Activated naive CD8-positive, alpha-beta T cell treated with anti-CD3 and anti-CD28 coated beads, Interleukin-2, amount 50 U/mL, for 16 hours (primary cell): ENCODE measurements around the gene CENPQ.
"Not testable (repeated sequence)": the region's sequence is repeated elsewhere in the genome, so short reads cannot be mapped to it uniquely, and the experiment has no call there.

Experiments used
- DNase-seq: peaks from one replicate; pipeline ENCODE4 v3.0.0-alpha.2; 2020; ENCODE audit warnings: low read depth, low spot score

Gene CENPQ, protein sequence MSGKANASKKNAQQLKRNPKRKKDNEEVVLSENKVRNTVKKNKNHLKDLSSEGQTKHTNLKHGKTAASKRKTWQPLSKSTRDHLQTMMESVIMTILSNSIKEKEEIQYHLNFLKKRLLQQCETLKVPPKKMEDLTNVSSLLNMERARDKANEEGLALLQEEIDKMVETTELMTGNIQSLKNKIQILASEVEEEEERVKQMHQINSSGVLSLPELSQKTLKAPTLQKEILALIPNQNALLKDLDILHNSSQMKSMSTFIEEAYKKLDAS

DNA sequence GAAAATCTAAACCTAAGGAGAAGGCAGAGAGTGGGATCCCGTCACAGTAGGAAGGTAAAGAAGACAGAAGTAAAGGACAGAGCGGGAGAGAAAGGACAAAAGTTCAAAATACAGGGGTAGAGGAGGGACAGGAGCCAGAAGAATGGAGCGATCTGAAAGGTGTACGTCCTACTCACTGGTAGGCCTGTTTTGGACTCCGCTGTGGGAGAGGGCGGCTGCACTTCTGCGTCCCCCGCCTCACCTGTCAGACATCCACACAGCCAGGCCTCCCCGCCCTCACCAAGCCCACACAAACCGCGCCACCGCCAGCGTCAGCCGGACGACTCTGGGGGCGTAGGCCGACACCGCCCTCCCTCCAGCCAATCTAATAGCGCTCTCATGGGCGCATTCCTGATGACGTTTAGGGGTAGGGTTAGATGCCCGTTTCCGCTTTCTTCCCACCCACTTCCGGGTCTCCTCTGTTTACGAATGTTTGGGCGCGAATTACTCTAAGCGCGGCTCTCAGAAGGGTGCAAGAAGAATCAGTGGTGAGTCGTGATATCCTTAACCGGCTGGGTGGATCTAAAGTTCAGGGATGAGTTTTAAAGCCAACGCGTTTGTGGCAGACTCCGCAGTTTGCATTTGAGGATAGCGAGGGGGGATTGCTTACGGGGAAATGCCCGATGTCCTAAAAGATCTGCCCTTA lies at the start of gene CENPQ, which contains the start of gene MMUT:
Gene CENPQ, plus strand, starts transcription at position 444 of the 685 bp plus-strand sequence. CDS start 6,807 bp downstream, outside the sequence.
Gene MMUT, minus strand, starts transcription at position 327 of the 685 bp plus-strand sequence. CDS start 3,787 bp downstream, outside the sequence.
- DNase-seq, result peak; percentile 78

GRCh38 chr6:49415358-49415757 lies 47.8 kb upstream of the CENPQ start:
- no peak for DNase-seq

DNA sequence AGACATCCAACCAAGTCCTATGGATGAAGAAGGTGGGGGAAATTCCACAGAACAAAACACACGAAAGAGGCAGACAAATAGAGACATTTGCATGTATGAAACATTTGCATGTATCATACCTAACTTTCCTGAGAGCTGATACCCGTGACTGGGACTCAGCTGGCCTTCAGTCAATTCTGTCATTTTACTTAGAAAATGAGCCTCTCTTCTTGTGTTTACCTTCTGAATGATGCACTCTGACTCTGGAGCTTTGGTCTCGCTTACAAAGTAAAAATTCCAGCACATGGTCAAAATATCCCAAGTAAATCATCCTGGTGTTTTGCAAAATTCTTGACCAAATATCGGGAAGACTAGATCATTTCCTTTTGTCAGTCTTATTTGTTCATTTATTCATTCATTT lies 47.0 kb upstream of the CENPQ start:
- no peak for DNase-seq

DNA sequence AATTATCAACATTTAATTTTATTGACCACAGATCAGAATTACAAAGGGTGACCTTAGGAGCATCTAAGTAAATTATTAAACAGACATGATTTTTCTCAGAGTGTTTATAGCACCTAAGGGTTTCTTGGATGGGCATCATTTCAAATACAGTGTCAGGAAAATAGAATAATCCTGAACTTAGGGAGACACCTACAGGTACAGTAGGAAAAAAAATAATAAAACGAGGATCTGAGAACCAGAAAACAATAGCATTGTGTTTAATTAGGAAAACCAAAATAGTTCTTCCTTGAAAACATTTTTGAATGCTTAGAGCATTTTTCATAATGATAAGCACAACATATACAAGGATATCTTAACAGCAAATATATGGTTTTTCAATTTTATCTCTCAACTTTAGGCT lies 39.4 kb upstream of the CENPQ start:
- no peak for DNase-seq

- DNase-seq, result no peak
These were observed 33.0 kb upstream of the CENPQ start for GRCh38 chr6:49430187-49430586.

DNA sequence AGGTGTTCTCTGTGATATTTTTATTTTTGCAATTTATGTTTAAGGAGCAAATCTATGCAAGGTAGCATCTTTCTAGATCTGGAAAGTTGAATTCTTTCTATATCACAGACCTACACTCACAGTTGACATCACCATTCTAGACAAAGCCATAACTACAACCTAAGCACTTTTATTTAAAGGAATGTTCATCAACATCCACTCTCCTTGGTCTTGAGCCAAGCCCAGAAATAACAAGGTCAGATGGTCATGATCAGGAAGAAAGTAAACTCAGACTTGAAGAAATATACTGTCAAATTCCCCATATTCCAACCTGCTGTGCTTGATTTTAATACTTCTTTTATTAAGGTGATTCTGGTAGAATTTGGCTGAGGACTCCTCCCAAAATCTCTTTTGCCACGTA lies 32.3 kb upstream of the CENPQ start:
- no peak for DNase-seq

- DNase-seq, result no peak
These were observed 9.9 kb upstream of the CENPQ start for GRCh38 chr6:49453221-49453620.

DNA sequence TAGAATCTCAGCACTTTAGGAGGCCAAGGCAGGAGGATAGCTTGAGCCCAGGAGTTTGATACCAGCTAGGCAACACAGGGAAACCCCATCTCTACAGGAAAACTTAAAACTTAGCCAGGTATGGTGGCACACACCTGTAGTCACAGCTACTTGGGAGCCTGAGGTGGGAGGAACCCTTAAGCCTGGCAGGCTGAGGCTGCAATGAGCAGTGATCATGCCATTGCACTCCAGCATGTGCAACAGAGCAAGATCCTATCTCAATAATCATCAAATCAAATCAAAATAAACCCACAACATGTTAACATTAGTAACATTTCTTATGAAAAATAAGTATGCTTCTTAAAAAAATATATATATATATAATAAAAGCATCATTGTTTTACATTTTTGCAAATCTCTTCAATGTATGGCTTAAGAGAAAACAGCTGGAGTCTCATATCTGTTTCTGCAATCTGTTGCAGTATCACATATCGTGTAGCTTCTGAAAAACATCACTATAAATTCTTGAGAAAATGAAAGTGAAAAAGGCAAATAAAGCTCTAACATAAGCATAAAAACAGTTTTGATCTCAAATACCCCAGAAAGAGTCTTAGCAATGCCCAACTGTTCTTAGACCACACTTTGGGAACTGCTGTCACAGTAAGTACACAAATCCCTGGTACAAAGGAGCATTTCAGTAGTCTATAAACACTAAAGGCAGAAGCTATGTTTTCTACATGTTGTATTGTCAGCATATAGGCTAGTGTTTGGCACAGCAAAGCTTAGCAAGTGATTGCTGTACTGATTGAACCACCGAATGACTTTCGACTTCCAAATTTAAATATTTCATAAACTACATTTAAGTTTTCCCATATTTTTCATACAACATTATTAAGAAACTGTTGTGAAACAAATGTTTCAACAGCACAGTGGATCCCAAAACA lies 8.1 kb upstream of the CENPQ start:
- no peak for DNase-seq

DNA sequence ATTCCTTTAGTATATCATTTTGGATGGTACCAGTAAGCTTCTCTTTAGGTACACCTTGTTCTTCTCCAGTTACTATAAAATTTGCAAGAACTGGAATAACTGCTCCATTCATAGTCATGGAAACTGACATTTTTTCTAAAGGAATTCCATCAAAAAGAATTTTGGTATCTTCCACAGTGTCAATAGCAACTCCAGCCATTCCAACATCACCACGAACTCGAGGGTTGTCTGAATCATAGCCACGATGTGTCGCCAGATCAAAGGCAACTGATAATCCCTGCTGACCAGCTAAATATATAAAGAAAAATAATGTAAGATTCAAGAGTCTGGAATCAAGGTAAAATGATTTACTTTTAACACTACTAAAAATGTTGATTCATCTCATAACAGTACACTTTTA lies 5.4 kb upstream of the CENPQ start:
- DNase-seq, result no peak

DNA sequence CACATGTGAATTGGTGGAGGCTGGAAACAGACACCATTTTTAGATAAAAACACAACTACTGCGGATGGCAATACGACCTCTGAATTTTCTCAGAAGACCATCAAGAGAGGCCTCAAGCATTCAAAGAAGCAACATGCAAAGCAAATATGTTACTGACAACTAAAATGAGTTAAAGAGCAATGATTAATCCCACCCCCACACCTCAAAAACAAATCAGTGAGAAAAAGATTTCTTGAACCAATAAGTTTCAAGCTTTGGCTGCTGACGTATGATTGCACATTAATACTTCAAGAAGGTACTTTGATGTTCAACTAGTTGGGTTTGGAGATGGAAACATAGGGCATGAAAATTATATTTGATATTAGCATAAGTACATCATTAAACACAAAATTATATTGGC lies 1.1 kb upstream of the CENPQ start:
- DNase-seq, result no peak

DNA sequence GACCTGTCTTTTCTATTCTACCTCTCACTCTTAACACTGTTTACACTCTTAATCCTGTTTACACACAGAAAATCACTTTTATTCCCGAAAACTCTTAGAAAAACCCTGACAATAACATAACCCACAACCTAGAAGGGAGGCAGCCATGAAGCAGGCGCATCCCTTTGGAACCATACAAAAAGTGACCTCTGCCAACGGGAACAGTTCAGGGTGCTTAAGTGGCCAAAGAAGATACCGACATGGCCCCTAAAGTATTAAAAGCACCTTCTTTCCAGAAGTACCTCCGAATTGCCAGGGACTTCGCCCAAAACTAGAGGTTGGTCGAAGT lies 607 bp upstream of the CENPQ start:
- DNase-seq, result no peak

DNA sequence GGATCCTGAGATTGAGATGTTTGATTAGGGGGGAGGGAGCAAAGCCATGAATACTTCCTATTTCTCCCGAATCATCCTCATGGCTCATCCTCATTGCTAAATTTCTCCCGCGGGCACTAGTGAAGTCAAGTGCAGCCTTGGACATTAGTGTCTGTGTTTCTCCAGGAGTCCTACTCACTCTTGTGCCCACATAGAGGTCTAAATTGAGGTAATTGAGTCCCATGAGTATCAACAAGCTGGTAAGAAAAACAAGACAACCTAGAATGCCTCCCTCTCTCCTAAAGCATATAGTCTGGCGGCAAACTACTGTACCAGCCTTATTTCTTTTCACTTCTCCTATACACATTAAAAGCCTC lies 420 bp downstream of the CENPQ start:
- DNase-seq, result no peak

- DNase-seq, result no peak
These were observed 1.5 kb downstream of the CENPQ start for GRCh38 chr6:49464691-49465090.

DNA sequence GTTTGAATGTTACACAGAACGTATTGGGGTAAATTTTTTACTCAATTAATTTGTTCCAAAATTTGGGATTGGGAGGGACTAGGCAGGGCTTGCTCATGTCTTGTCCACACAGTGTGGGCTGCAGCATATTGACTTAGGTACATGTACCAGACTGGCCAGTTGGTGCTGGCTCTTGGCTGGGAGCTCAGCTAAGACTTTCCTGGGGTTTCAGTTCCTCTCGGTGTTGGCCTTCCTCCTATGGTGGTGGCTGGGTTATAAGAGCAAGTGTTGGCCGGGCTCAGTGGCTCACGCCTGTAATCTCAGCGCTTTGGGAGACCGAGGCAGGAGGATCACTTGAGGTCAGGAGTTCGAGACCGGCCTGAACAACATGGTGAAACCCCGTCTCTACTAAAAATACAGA lies 4.9 kb downstream of the CENPQ start:
- DNase-seq, result no peak

DNA sequence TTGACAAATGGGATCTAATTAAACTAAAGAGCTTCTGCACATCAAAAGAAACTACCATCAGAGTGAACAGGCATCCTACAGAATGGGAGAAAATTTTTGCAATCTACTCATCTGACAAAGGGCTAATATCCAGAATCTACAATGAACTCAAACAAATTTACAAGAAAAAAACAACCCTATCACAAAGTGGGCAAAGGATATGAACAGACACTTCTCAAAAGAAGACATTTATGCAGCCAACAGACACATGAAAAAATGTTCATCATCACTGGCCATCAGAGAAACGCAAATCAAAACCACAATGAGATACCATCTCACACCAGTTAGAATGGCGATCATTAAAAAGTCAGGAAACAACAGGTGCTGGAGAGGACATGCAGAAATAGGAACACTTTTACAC lies 13.4 kb downstream of the CENPQ start:
- not testable (repeated sequence) for DNase-seq

DNA sequence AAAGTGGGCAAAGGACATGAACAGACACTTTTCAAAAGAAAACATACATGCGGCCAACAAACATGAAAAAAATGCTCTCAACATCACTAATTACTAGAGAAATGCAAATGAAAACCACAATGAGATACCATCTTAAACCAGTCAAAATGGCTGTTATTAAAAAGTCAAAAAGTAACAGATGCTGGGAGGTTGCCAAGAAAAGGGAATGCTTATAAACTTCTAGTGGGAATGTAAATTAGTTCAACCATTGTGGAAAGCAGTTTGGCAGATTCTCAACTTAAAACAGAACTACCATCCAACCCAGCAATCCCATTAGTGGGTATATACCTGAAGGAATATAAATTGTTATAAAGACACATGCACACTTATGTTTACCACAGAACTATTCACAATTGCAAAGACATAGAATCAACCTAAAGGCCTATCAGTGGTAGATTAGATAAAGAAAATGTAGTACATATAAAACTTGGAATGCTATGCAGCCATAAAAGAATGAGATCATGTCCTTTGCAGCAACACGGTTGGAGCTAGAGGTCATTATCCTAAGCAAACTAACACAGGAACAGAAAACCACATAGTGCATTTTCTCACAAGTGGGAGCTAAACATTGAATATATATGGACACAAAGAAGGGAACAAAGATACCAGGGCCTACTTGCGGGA lies 16.3 kb downstream of the CENPQ start:
- DNase-seq, result no peak

GRCh38 chr6:49481846-49482245 lies 18.7 kb downstream of the CENPQ start:
- not testable (repeated sequence) for DNase-seq

DNA sequence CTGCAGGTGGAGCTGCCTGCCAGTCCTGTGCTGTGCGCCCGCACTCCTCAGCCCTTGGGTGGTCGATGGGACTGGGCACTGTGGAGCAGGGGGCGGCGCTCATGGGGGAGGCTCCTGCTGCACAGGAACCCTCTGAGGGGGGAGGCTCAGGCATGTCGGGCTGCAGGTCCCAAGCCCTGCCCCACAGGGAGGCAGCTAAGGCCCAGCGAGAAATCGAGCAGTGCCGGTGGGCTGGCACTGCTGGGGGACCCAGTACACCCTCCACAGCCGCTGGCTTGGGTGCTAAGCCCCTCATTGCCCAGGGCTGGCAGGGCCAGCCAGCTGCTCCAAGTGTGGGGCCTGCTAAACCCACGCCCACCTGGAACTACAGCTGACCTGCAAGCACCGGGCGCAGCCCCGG lies 20.2 kb downstream of the CENPQ start:
- not testable (repeated sequence) for DNase-seq

- DNase-seq, result no peak
These were observed 27.5 kb downstream of the CENPQ start for GRCh38 chr6:49490633-49491032.

DNA sequence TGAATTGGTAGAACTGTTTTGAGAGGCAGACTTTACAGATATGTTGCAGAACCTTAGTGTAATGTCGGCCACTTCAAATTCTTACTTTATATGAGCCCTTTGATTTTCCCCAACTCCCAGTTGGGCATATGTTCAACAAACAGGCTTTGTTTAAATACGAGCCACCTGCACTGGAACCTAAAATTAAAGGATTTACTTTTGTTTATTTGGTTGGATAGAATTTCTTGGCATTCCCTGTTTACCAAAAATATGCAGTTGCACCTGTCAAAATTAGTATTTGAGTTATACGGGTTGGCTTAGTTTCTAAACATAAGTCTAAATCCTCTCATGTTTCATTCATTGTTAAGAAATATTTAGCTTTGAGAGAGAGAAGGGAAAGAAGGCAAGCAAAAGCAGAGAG lies 34.1 kb downstream of the CENPQ start:
- DNase-seq, result no peak

- no peak for DNase-seq
These were observed 36.0 kb downstream of the CENPQ start for GRCh38 chr6:49499126-49499525.

DNA sequence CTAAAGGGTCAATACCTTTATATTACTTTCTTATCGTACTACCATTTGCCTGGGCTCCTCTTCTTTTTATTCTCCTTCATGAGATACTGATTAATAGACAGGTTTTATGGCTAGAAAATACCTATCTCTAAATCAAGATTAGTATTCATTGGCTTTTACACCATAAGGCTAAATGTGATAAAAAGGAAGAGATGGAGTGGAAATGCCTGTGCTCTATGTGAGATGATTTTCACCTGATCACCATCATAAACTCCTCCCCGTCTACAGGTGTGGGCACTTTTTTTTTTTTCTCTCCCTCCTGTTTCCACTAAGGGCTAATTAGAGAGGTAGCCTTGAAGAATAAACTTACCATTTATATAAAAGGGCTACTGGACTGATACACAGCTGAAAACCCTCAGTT lies 36.5 kb downstream of the CENPQ start, which contains the start of gene GLYATL3:
Gene GLYATL3, plus strand, starts transcription at position 301 of the 400 bp plus-strand sequence. CDS start 12,068 bp downstream, outside the sequence.
- DNase-seq, result no peak
